GM21737 (cell line): Measurements from ENCODE around the gene GTF2H1.
"Not testable (repeated sequence)": the region's sequence is repeated elsewhere in the genome, so short reads cannot be mapped to it uniquely, and the experiment has no call there.

ENCODE experiments used
- ATAC-seq: cut with Tn5 transposase; IDR thresholded peaks from one replicate; pipeline ENCODE4 v1.9.1; 2021; ENCODE audit warnings: mild to moderate bottlenecking, moderate library complexity; ENCODE audit not compliant: unreplicated experiment

The GTF2H1 gene

GRCh38 chr11:18372201-18372600 lies 49.8 kb downstream of the GTF2H1 start:
- ATAC-seq: no peak

- no peak for ATAC-seq
These were observed 52.6 kb downstream of the GTF2H1 start for GRCh38 chr11:18374956-18375355.

- ATAC-seq: no peak
These were observed 53.6 kb downstream of the GTF2H1 start for GRCh38 chr11:18375941-18376340.

GRCh38 chr11:18379201-18379600 lies 56.8 kb downstream of the GTF2H1 start:
- no peak for ATAC-seq

GRCh38 chr11:18383388-18384156 lies 61.2 kb downstream of the GTF2H1 start:
- peak; percentile 79 for ATAC-seq

GRCh38 chr11:18384157-18384641 lies 61.8 kb downstream of the GTF2H1 start:
- peak; percentile 61 for ATAC-seq

- no peak for ATAC-seq
These were observed 67.7 kb downstream of the GTF2H1 start for GRCh38 chr11:18390088-18390487.

GRCh38 chr11:18392434-18393321 lies 70.3 kb downstream of the GTF2H1 start:
- no peak for ATAC-seq

GRCh38 chr11:18393581-18394274 lies 71.4 kb downstream of the GTF2H1 start:
- no peak for ATAC-seq

GRCh38 chr11:18394275-18394927 lies 72.0 kb downstream of the GTF2H1 start, which contains the start of gene LDHA:
LDHA (plus strand) TSS chr11:18394563; CDS start chr11:18396843, 2,280 bp downstream.
- ATAC-seq: peak; percentile 77

GRCh38 chr11:18394928-18395734 lies 72.8 kb downstream of the GTF2H1 start:
- no peak for ATAC-seq

- ATAC-seq: peak; percentile 51
These were observed 73.6 kb downstream of the GTF2H1 start for GRCh38 chr11:18395735-18396504.

- no peak for ATAC-seq
These were observed 75.6 kb downstream of the GTF2H1 start for GRCh38 chr11:18397921-18398320.

GRCh38 chr11:18401077-18401476 lies 78.7 kb downstream of the GTF2H1 start:
- not testable (repeated sequence) for ATAC-seq

GRCh38 chr11:18404062-18404461 lies 81.7 kb downstream of the GTF2H1 start:
- no peak for ATAC-seq

- not testable (repeated sequence) for ATAC-seq
These were observed 85.0 kb downstream of the GTF2H1 start for GRCh38 chr11:18407400-18407799.

- ATAC-seq: no peak
These were observed 86.4 kb downstream of the GTF2H1 start for GRCh38 chr11:18408558-18409291.

GRCh38 chr11:18416459-18416858 lies 94.1 kb downstream of the GTF2H1 start:
- ATAC-seq: no peak
